ENCODE results near the gene CTNNA2. TPM values are rescaled to one million over a fixed set of nuclear protein-coding genes. Genes with fewer than 3 reads are reported as not detected.

The CTNNA2 gene
- total RNA-seq, 1 experiment from 2014 or later, result 5.5 TPM

GRCh38 chr2:80525152-80525551 is 1012.3 kb downstream of the CTNNA2 start:
- H2AK5ac ChIP-seq (ENCODE audit: insufficient read length, low read length), result no peak overlapping the region
- no peaks in the 10 kb centered on the region for H3K9me3 ChIP-seq (ENCODE audit: control insufficient read depth, low read depth, low read length)
- H3K23ac ChIP-seq (ENCODE audit: insufficient read length, low read depth, low read length), result no peak overlapping the region
- WGBS (ENCODE audit: extremely low coverage, insufficient read length, low lambda C conversion rate), result no CpG with 5 or more reads among the region's 2 CpGs
- no peak overlapping the region for H2AFZ ChIP-seq (ENCODE audit: low read length)
- no peaks in the 10 kb centered on the region for H3K23me2 ChIP-seq (ENCODE audit: insufficient read length, low read depth, low read length, poor library complexity, severe bottlenecking)
- H3K4me1 ChIP-seq (ENCODE audit: insufficient read depth, low read length), result no peaks in the 10 kb centered on the region
- no peak overlapping the region for H3T11ph ChIP-seq (ENCODE audit: low read length)
- Mint-ChIP-seq H3K27me3 (ENCODE audit: low read depth) (no peaks in the 10 kb centered on the region), H3K9me3 (no peaks in the 10 kb centered on the region), H3K4me1 (no peaks in the 10 kb centered on the region; a peak in 1 of 4 replicates), H3K36me3 (ENCODE audit: insufficient read depth in 1 of 3, low read depth in 3 of 3) (no peaks in the 10 kb centered on the region), H3K4me3 (no peak overlapping the region), H3K27ac (no peak overlapping the region)
- DNase-seq, result no peak
- no peak overlapping the region for H4K8ac ChIP-seq (replicated peaks; ENCODE audit: insufficient read length, low read depth, low read length)
- no peak overlapping the region for H2BK15ac ChIP-seq (ENCODE audit: low read depth, low read length)
- no peak overlapping the region for H3K9ac ChIP-seq (ENCODE audit: extremely low read depth, insufficient read length, low read length)
- TF ChIP-seq CTCF (conservative IDR thresholded peaks at IDR 0.05), result no peak
- no peaks in the 10 kb centered on the region for H4K20me1 ChIP-seq (ENCODE audit: control insufficient read depth, insufficient read depth, insufficient read length)
- H3K18ac ChIP-seq (ENCODE audit: insufficient read length, low read depth, low read length), result no peak overlapping the region
- H3K14ac ChIP-seq (ENCODE audit: insufficient read depth, low read length), result no peak overlapping the region
- H3K27ac ChIP-seq (ENCODE audit: insufficient read length, low read depth, low read length), result no peak overlapping the region
- no peaks in the 10 kb centered on the region for H3K27me3 ChIP-seq (ENCODE audit: insufficient read depth, low read length)
- no peak overlapping the region for H3K4ac ChIP-seq (ENCODE audit: low read depth, low read length)
- no peak overlapping the region for H2BK5ac ChIP-seq (ENCODE audit: insufficient read length, low read length)
- H2BK12ac ChIP-seq (ENCODE audit: insufficient read length, low read depth, low read length), result no peak overlapping the region
- no peak overlapping the region for H3K56ac ChIP-seq (ENCODE audit: insufficient read length, low read depth, low read length)
- no peak overlapping the region for H4K91ac ChIP-seq (ENCODE audit: insufficient read length, low read depth, low read length)
- no peak overlapping the region for H2BK120ac ChIP-seq (ENCODE audit: low read depth, low read length, poor library complexity, severe bottlenecking)
- no peaks in the 10 kb centered on the region for H3K79me1 ChIP-seq (ENCODE audit: insufficient read depth, low read depth, low read length, poor library complexity, severe bottlenecking)
- no peak overlapping the region for H4K5ac ChIP-seq (ENCODE audit: insufficient read length, low read depth, low read length)
- H3K79me2 ChIP-seq (ENCODE audit: insufficient read depth, low read length), result no peaks in the 10 kb centered on the region
- no peak overlapping the region for H2BK20ac ChIP-seq (ENCODE audit: low read depth, low read length, poor library complexity, severe bottlenecking)
- H3K4me2 ChIP-seq (ENCODE audit: insufficient read depth, insufficient read length, low read length), result no peak overlapping the region

All from H9 (cell line).